Natural killer cell (primary cell): ENCODE results near the gene OBSCN. TPM values are rescaled to one million over a fixed set of nuclear protein-coding genes. Genes with fewer than 3 reads are reported as not detected.
"Not testable (repeated sequence)": the region's sequence is repeated elsewhere in the genome, so short reads cannot be mapped to it uniquely, and the experiment has no call there.

Source experiments
- ATAC-seq, 3 donors: fragments of 150-1000 bp in 2 of 3; fragments of 200-7000 bp in 1 of 3; cut with Tn5 transposase; 1 replicate in 1 of 3; 2 replicates in 2 of 3; pipeline ENCODE4 v1.10.0; 2021; ENCODE audit warnings: mild to moderate bottlenecking in 2 of 3, moderate library complexity in 2 of 3
- DNase-seq, 2 donors: peaks; one replicate each; pipeline versions ENCODE4 v3.0.0 to v3.0.0-alpha.2; 2013 to 2021; ENCODE audit warnings: mixed read lengths in 1 of 2
- H3K27ac ChIP-seq: one replicate; pipeline ENCODE4 v1.5.1; 2013; ENCODE audit warnings: mild to moderate bottlenecking, low read length
- H3K27me3 ChIP-seq: one replicate; pipeline ENCODE4 v1.6.1; 2013; ENCODE audit warnings: low read length; ENCODE audit not compliant: control insufficient read depth, insufficient read depth
- H3K36me3 ChIP-seq: one replicate; pipeline ENCODE4 v1.6.1; 2013; ENCODE audit warnings: low read length; ENCODE audit not compliant: control insufficient read depth, insufficient read depth
- H3K4me1 ChIP-seq: one replicate; pipeline ENCODE4 v1.6.1; 2013; ENCODE audit warnings: low read length; ENCODE audit not compliant: control insufficient read depth, insufficient read depth
- H3K4me3 ChIP-seq: one replicate; pipeline ENCODE4 v1.5.1; 2013; ENCODE audit warnings: low read length
- H3K9me3 ChIP-seq: one replicate; pipeline ENCODE4 v1.6.1; 2013; ENCODE audit warnings: low read length; ENCODE audit not compliant: control insufficient read depth, insufficient read depth
- H3K27ac Mint-ChIP-seq, 2 donors: one replicate each; pipeline ENCODE4 v1.8.0; 2022; ENCODE audit warnings: mild to moderate bottlenecking in 2 of 2, mixed read lengths in 2 of 2, moderate library complexity in 1 of 2
- H3K27me3 Mint-ChIP-seq, 2 donors: one replicate each; pipeline ENCODE4 v1.8.0; 2022; ENCODE audit warnings: low read depth in 2 of 2, mixed read lengths in 2 of 2
- H3K36me3 Mint-ChIP-seq: one replicate; pipeline ENCODE4 v1.8.0; 2022; ENCODE audit warnings: mixed read lengths
- H3K4me1 Mint-ChIP-seq, 2 donors: one replicate each; pipeline ENCODE4 v1.8.0; 2022; ENCODE audit warnings: mixed read lengths in 2 of 2
- H3K4me3 Mint-ChIP-seq: one replicate; pipeline ENCODE4 v1.8.0; 2022; ENCODE audit warnings: mild to moderate bottlenecking, moderate library complexity, mixed read lengths
- H3K9me3 Mint-ChIP-seq, 2 donors: one replicate each; pipeline ENCODE4 v1.8.0; 2022; ENCODE audit warnings: mixed read lengths in 2 of 2
- WGBS: methylation state at CpG from one replicate; pipeline ENCODE4 v1.1.7; 2013; ENCODE audit warnings: missing lambda C conversion rate; ENCODE audit not compliant: insufficient coverage; 5-methylcytosine and 5-hydroxymethylcytosine counted together
- intact Hi-C: fragments of 100-400 bp; cut with micrococcal nuclease; formaldehyde crosslinking; loops from one replicate; pipeline ENCODE4 v1.14.2; 2022
- total RNA-seq, 4 donors: library from RNA; stranded (reverse); fragments of 120-200 nt in 1 of 4; gene quantifications; one replicate each; pipeline versions ENCODE4 v1.2.3 to v1.2.4, GENCODE V29; 2013 to 2022
- TF ChIP-seq, protein P1 (sequence below): fragments of 200-600 bp; IDR thresholded peaks from one replicate; pipeline ENCODE4 v1.8.0; 2022; ENCODE audit warnings: antibody characterized with exemption

OBSCN gene
- total RNA-seq, 3 donors from 2014 or later (not counting 1 experiment from before 2014, with no cell fraction given) = 9.6 to 30.0 (median 14.3) TPM

- no peak overlapping the region for H3K4me3 Mint-ChIP-seq
- Histone ChIP-seq H3K27ac (no peak overlapping the region), H3K9me3 (peaks cover 19% of the 10 kb centered on the region), H3K36me3 (peaks cover 2% of the 10 kb centered on the region), H3K4me3 (no peak overlapping the region), H3K27me3 (no peaks in the 10 kb centered on the region), H3K4me1 (no peaks in the 10 kb centered on the region)
- H3K4me1 Mint-ChIP-seq = no peaks in the 10 kb centered on the region
- no peak for ATAC-seq
- no peak for DNase-seq
- WGBS = 95% methylated on average over 8 of the region's 8 CpGs
- TF ChIP-seq, protein P1, sequence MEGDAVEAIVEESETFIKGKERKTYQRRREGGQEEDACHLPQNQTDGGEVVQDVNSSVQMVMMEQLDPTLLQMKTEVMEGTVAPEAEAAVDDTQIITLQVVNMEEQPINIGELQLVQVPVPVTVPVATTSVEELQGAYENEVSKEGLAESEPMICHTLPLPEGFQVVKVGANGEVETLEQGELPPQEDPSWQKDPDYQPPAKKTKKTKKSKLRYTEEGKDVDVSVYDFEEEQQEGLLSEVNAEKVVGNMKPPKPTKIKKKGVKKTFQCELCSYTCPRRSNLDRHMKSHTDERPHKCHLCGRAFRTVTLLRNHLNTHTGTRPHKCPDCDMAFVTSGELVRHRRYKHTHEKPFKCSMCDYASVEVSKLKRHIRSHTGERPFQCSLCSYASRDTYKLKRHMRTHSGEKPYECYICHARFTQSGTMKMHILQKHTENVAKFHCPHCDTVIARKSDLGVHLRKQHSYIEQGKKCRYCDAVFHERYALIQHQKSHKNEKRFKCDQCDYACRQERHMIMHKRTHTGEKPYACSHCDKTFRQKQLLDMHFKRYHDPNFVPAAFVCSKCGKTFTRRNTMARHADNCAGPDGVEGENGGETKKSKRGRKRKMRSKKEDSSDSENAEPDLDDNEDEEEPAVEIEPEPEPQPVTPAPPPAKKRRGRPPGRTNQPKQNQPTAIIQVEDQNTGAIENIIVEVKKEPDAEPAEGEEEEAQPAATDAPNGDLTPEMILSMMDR = no peak
- peaks cover 6 to 12% of the 10 kb centered on the region in 2 donors for H3K9me3 Mint-ChIP-seq
- peaks cover 44% of the 10 kb centered on the region for H3K36me3 Mint-ChIP-seq
- H3K27ac Mint-ChIP-seq = no peak overlapping the region
- H3K27me3 Mint-ChIP-seq = no peaks in the 10 kb centered on the region
- intact Hi-C loops = no loop called here
Observed at GRCh38 chr1:228246216-228246900, 38.5 kb downstream of the OBSCN start.

DNA sequence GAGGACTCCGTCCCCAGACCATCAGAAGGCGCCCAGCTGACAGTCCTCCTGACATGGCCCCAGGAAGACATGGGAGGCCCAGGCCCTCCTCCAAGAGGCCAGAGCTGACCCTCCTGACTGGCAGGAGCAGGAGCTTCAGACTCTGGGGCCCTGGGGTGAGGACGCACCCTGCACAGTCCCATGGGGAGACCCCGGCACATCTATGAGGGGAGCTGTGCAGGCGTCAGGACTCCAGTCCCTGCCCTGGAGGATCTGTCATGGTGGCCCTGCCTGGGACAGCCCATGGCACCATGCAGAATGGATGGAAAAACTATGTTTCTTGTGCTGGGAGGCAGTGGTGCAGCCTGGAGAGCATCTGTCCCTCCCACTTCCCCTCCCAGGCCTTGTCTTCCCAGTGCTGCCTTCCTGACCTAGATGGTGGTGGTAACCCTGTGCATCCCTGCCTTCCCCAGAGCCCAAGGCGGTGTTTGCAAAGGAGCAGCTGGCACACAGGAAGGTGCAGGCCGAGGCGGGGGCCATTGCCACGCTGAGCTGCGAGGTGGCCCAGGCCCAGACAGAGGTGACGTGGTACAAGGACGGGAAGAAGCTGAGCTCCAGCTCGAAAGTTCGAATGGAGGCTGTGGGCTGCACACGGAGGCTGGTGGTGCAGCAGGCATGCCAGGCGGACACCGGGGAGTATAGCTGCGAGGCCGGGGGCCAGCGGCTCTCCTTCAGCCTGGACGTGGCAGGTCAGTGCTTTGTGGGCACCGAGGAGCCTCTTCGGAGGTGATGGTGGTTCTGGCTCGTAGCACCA, 41.9 kb downstream of the OBSCN start:
- DNase-seq (no peak), ATAC-seq (no peak)
- peaks cover 2% of the 10 kb centered on the region for H3K36me3 ChIP-seq
- TF ChIP-seq, protein P1 = no peak
- 93% methylated on average over 24 of the region's 24 CpGs for WGBS
- Mint-ChIP-seq H3K4me1 (no peaks in the 10 kb centered on the region), H3K4me3 (no peak overlapping the region), H3K27me3 (no peaks in the 10 kb centered on the region), H3K9me3 (peaks cover 0 to 2% of the 10 kb centered on the region in 2 donors), H3K36me3 (peaks cover 18% of the 10 kb centered on the region), H3K27ac (no peak overlapping the region)
- peaks cover 8% of the 10 kb centered on the region for H3K9me3 ChIP-seq
- no peak overlapping the region for H3K4me3 ChIP-seq
- no peaks in the 10 kb centered on the region for H3K4me1 ChIP-seq
- no peaks in the 10 kb centered on the region for H3K27me3 ChIP-seq
- intact Hi-C loops = no loop called here
- no peak overlapping the region for H3K27ac ChIP-seq

GRCh38 chr1:228252476-228252875, 44.6 kb downstream of the OBSCN start:
- H3K27ac ChIP-seq, H3K4me3 Mint-ChIP-seq, H3K36me3 Mint-ChIP-seq, DNase-seq, H3K9me3 ChIP-seq, H3K4me1 Mint-ChIP-seq, H3K27me3 Mint-ChIP-seq, H3K36me3 ChIP-seq, H3K27ac Mint-ChIP-seq, ATAC-seq, H3K4me1 ChIP-seq, H3K27me3 ChIP-seq, intact Hi-C loops, H3K9me3 Mint-ChIP-seq, H3K4me3 ChIP-seq: not testable (repeated sequence)
- WGBS = 78% methylated on average over 1 of the region's 1 CpG

GRCh38 chr1:228256626-228257375, 49.0 kb downstream of the OBSCN start:
- Histone ChIP-seq H3K36me3 (no peaks in the 10 kb centered on the region), H3K9me3 (peaks cover 4% of the 10 kb centered on the region), H3K4me1 (no peaks in the 10 kb centered on the region), H3K27me3 (no peaks in the 10 kb centered on the region), H3K27ac (no peak overlapping the region), H3K4me3 (no peak overlapping the region)
- ATAC-seq (no peak), DNase-seq (no peak)
- Mint-ChIP-seq H3K36me3 (no peaks in the 10 kb centered on the region), H3K4me3 (no peak overlapping the region), H3K27me3 (no peaks in the 10 kb centered on the region), H3K4me1 (no peaks in the 10 kb centered on the region), H3K27ac (no peak overlapping the region), H3K9me3 (no peaks in the 10 kb centered on the region)
- TF ChIP-seq, protein P1 = no peak
- intact Hi-C loops = no loop called here
- WGBS = 96% methylated on average over 24 of the region's 24 CpGs
